K562 (cell line): ENCODE measurements around the gene AQP9. TPM values are rescaled to one million over a fixed set of nuclear protein-coding genes. Genes with fewer than 3 reads are reported as not detected.
A peak's percentile ranks its signal among the peaks of the same experiment; 100 is the strongest.

Experiments
- ARID3A ChIP-seq: IDR thresholded peaks from 2 replicates; pipeline ENCODE4 v1.6.1; 2012; ENCODE audit warnings: low read depth, low read length, improper control_type of control experiment, borderline replicate concordance
- ATF7 ChIP-seq: fragments of 450-650 bp; IDR thresholded peaks from 2 replicates; pipeline ENCODE4 v1.7.1; 2014; ENCODE audit warnings: mild to moderate bottlenecking, moderate library complexity
- BCOR ChIP-seq: fragments of 450-650 bp; IDR thresholded peaks from 2 replicates; pipeline ENCODE4 v1.6.1; 2016
- CCAR2 ChIP-seq: fragments of 200-400 bp; formaldehyde crosslinking; IDR thresholded peaks from 2 replicates; pipeline ENCODE4 v1.6.1; 2017; ENCODE audit warnings: mild to moderate bottlenecking, low read depth, low read length
- CHD1 ChIP-seq: fragments of 200-600 bp; sonication (generic); IDR thresholded peaks from one replicate; pipeline ENCODE4 v1.6.1; 2012; ENCODE audit warnings: mild to moderate bottlenecking, moderate library complexity, low read length, inconsistent platforms
- DPF2 ChIP-seq: fragments of 450-650 bp; IDR thresholded peaks from 2 replicates; pipeline ENCODE4 v1.6.1; 2016
- EP300 ChIP-seq: IDR thresholded peaks from 2 replicates; pipeline ENCODE4 v1.6.1; 2012; ENCODE audit warnings: low read length, improper control_type of control experiment
- FOS ChIP-seq: IDR thresholded peaks from 3 replicates; pipeline ENCODE4 v1.6.1; 2011; ENCODE audit not compliant: insufficient read length; ENCODE audit errors: extremely low read depth
- GTF2A2 ChIP-seq: IDR thresholded peaks from 2 replicates; pipeline ENCODE4 v1.6.1; 2016; ENCODE audit warnings: mild to moderate bottlenecking, missing genetic modification characterization, missing compliant biosample characterization
- KAT2B ChIP-seq: IDR thresholded peaks from one replicate; pipeline ENCODE4 v1.6.1; 2012; ENCODE audit warnings: low read depth, mild to moderate bottlenecking, control low read depth, inconsistent platforms, low read length, moderate library complexity
- MNT ChIP-seq, 2 experiments: fragments of 450-650 bp; conservative IDR thresholded peaks; 2 replicates each; pipeline ENCODE4 v1.6.1; 2017; ENCODE audit warnings: mild to moderate bottlenecking in 2 of 2, moderate library complexity in 2 of 2
- MYC ChIP-seq, 2 experiments: fragments of 250-450 bp in 1 of 2; sonication (Bioruptor Pico) in 1 of 2; IDR thresholded peaks; 2 replicates each; pipeline versions ENCODE4 v1.5.1 to v1.6.1; 2012 to 2021; ENCODE audit warnings: low read depth in 2 of 2, borderline replicate concordance in 1 of 2, improper control_type of control experiment in 1 of 2, low read length in 1 of 2, mild to moderate bottlenecking in 1 of 2, moderate library complexity in 1 of 2
- PRPF4 ChIP-seq: fragments of 200-400 bp; formaldehyde crosslinking; IDR thresholded peaks from one replicate; pipeline ENCODE4 v1.6.1; 2017; ENCODE audit warnings: low read length, low read depth, mild to moderate bottlenecking; ENCODE audit not compliant: insufficient read depth, poor library complexity, severe bottlenecking
- STAT6 ChIP-seq: sonication (generic); formaldehyde crosslinking; IDR thresholded peaks from 2 replicates; pipeline ENCODE4 v1.8.1; 2023; ENCODE audit warnings: mild to moderate bottlenecking, missing genetic modification reagents
- TFAM ChIP-seq: fragments of 250-450 bp; sonication (Bioruptor Pico); conservative IDR thresholded peaks from 2 replicates; pipeline ENCODE4 v1.5.0; 2021; ENCODE audit warnings: mild to moderate bottlenecking, moderate library complexity
- TRIM24 ChIP-seq, 2 experiments: fragments of 450-650 bp; IDR thresholded peaks; 2 replicates each; pipeline ENCODE4 v1.6.1; 2016
- ZNF274 ChIP-seq: IDR thresholded peaks from 2 replicates; pipeline ENCODE4 v1.6.1; 2011; ENCODE audit warnings: low read depth, mild to moderate bottlenecking, low read length, moderate library complexity, borderline replicate concordance
- ZNF436 ChIP-seq: fragments of 250-450, 450-650 bp; sonication (Bioruptor Pico); formaldehyde crosslinking; IDR thresholded peaks from 2 replicates; pipeline ENCODE4 v1.7.0; 2020; ENCODE audit warnings: mild to moderate bottlenecking
- ZNF830 ChIP-seq: fragments of 250-450 bp; sonication (Bioruptor Pico); IDR thresholded peaks from 2 replicates; pipeline ENCODE4 v1.5.0; 2021; ENCODE audit warnings: mild to moderate bottlenecking
- polyA plus RNA-seq, 8 experiments: library from polyadenylated mRNA; depleted of rRNA in 4 of 8; stranded (reverse) in 5 of 8; unstranded in 3 of 8; fragments of >200 nt; fragmentation: Nextera tagmentation in 2 of 8; fragmentation: Illumina TruSeq in 1 of 8; extraction: Ambion mirVana in 2 of 8; extraction: Trizol in 1 of 8; gene quantifications; 2 replicates each; pipeline versions ENCODE4 v1.2.1 to v1.2.3, GENCODE V29; 2011 to 2014; ENCODE audit warnings: inconsistent platforms in 1 of 8, missing spikeins in 1 of 8
- total RNA-seq, 7 experiments: library from RNA; depleted of rRNA in 6 of 7; stranded (reverse); fragments of >200 nt in 6 of 7; fragmentation: Illumina TruSeq in 2 of 7; extraction: Trizol in 2 of 7; gene quantifications; 2 replicates each; pipeline versions ENCODE4 v1.2.1 to v1.2.3, GENCODE V29; 2011 to 2021; ENCODE audit warnings: low replicate concordance in 1 of 7
- TF ChIP-seq, protein P1 (sequence below): fragments of 250-450 bp; sonication (Bioruptor Pico); IDR thresholded peaks from 2 replicates; pipeline ENCODE4 v1.8.0; 2022; ENCODE audit warnings: moderate library complexity, mild to moderate bottlenecking, inconsistent platforms
- TF ChIP-seq, protein P2 (sequence below): fragments of 250-450 bp; sonication (Bioruptor Pico); IDR thresholded peaks from 2 replicates; pipeline ENCODE4 v1.4.0; 2020

Gene AQP9
- total and polyA plus RNA-seq, 9 of the 15 experiments (the other 6 are each of a cell fraction or from before 2014, with no cell fraction given) = 0.04 to 0.33 (median 0.07) TPM; not detected in 4

- no peak for TF ChIP-seq STAT6 (CRISPR knock-in tag)
- TF ChIP-seq ATF7 = peak; percentile 67
- no peak for TF ChIP-seq ZNF830 (CRISPR knock-in tag)
- peak; percentile 90 for TF ChIP-seq DPF2
- TF ChIP-seq ZNF274 = no peak
- 0 out of 2 replicates have a peak, but pooled peaks have one; percentile 8 for TF ChIP-seq BCOR
- TF ChIP-seq PRPF4 = no peak
- TF ChIP-seq FOS = no peak
- TF ChIP-seq, protein P1, sequence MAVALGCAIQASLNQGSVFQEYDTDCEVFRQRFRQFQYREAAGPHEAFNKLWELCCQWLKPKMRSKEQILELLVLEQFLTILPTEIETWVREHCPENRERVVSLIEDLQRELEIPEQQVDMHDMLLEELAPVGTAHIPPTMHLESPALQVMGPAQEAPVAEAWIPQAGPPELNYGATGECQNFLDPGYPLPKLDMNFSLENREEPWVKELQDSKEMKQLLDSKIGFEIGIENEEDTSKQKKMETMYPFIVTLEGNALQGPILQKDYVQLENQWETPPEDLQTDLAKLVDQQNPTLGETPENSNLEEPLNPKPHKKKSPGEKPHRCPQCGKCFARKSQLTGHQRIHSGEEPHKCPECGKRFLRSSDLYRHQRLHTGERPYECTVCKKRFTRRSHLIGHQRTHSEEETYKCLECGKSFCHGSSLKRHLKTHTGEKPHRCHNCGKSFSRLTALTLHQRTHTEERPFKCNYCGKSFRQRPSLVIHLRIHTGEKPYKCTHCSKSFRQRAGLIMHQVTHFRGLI (CRISPR knock-in tag) = no peak
- TF ChIP-seq, protein P2, sequence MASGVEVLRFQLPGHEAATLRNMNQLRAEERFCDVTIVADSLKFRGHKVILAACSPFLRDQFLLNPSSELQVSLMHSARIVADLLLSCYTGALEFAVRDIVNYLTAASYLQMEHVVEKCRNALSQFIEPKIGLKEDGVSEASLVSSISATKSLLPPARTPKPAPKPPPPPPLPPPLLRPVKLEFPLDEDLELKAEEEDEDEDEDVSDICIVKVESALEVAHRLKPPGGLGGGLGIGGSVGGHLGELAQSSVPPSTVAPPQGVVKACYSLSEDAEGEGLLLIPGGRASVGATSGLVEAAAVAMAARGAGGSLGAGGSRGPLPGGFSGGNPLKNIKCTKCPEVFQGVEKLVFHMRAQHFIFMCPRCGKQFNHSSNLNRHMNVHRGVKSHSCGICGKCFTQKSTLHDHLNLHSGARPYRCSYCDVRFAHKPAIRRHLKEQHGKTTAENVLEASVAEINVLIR (CRISPR knock-in tag) = no peak
- TF ChIP-seq GTF2A2 (tag) = no peak
- peak; percentile 80 to 91 for TF ChIP-seq TRIM24 (IDR thresholded peaks at IDR 0.05)
- no peak for TF ChIP-seq ZNF436 (CRISPR knock-in tag)
- TF ChIP-seq MYC (IDR thresholded peaks at IDR 0.05; ENCODE audit: low read depth, low read length) = 0 out of 2 replicates have a peak, but pooled peaks have one; percentile 17
- no peak for TF ChIP-seq MYC (CRISPR knock-in tag; IDR thresholded peaks at IDR 0.05; ENCODE audit: borderline replicate concordance, low read depth)
- peak; percentile 60; the same call in 1 of the 2 replicates for TF ChIP-seq ARID3A
- no peak for TF ChIP-seq CHD1
- TF ChIP-seq MNT (conservative IDR thresholded peaks at IDR 0.05) = 0 out of 4 replicates have a peak, but pooled peaks of 1 of the 2 experiments have one; percentile 31
- no peak for TF ChIP-seq KAT2B
- no peak for TF ChIP-seq CCAR2
- TF ChIP-seq EP300 = peak; percentile 87
- no peak for TF ChIP-seq TFAM (CRISPR knock-in tag)
Observed at GRCh38 chr15:58114812-58115211, 23.4 kb upstream of the AQP9 start (continued).
